Fibroblast of the aortic adventitia (primary cell): Measurements from ENCODE around the gene UBE3C. TPM values are rescaled to one million over a fixed set of nuclear protein-coding genes. Genes with fewer than 3 reads are reported as not detected.
"Not testable (repeated sequence)": the region's sequence is repeated elsewhere in the genome, so short reads cannot be mapped to it uniquely, and the experiment has no call there.

ENCODE experiments used
- DNase-seq: peaks from one replicate; pipeline ENCODE4 v3.0.0-alpha.2; 2010; ENCODE audit warnings: low read depth
- H3K4me3 ChIP-seq: 2 replicates; pipeline ENCODE4 v1.5.1; 2011; ENCODE audit warnings: low read depth, mild to moderate bottlenecking, control low read depth, low read length, moderate library complexity
- total RNA-seq: library from RNA; depleted of rRNA; stranded (reverse); fragments of >200 nt; gene quantifications from 2 replicates; pipeline ENCODE4 v1.2.3, GENCODE V29; 2012; ENCODE audit warnings: low replicate concordance
- TF ChIP-seq, protein P1 (sequence below): IDR thresholded peaks from 2 replicates; pipeline ENCODE4 v1.5.1; 2011; ENCODE audit warnings: mild to moderate bottlenecking, low read length, control low read depth, inconsistent platforms; ENCODE audit not compliant: insufficient read depth

UBE3C gene
- total RNA-seq, 1 donor = 81.3 TPM

DNA sequence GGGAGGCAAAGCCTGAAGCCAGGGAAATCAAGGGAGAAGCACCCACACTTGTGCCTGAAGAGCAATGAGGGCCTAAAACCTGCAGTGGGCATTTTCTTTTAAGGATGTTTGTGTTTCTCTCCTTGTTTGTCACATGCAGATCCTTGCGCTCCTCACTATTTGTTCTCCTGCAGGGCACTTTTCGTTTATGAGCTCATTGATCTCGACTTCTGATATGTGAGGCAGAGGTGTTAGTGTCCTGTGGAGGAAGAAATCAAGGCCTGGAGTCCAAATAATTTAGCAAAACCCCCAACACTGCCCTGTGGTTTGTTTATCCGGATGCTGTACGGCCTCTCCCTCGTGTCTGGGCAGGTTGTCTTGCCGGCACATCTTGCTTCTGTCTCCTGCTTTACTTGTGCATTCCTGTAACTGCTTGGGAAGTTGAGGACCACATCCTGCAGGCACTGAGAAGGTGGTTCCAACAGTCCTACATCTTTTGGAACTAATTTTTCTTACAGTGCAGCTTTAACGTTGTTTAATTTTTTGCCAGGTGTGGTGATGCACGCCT is 13.7 kb downstream of the UBE3C start:
- TF ChIP-seq, protein P1, sequence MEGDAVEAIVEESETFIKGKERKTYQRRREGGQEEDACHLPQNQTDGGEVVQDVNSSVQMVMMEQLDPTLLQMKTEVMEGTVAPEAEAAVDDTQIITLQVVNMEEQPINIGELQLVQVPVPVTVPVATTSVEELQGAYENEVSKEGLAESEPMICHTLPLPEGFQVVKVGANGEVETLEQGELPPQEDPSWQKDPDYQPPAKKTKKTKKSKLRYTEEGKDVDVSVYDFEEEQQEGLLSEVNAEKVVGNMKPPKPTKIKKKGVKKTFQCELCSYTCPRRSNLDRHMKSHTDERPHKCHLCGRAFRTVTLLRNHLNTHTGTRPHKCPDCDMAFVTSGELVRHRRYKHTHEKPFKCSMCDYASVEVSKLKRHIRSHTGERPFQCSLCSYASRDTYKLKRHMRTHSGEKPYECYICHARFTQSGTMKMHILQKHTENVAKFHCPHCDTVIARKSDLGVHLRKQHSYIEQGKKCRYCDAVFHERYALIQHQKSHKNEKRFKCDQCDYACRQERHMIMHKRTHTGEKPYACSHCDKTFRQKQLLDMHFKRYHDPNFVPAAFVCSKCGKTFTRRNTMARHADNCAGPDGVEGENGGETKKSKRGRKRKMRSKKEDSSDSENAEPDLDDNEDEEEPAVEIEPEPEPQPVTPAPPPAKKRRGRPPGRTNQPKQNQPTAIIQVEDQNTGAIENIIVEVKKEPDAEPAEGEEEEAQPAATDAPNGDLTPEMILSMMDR = no peak
- no peak for DNase-seq
- no peak overlapping the region for H3K4me3 ChIP-seq

DNA sequence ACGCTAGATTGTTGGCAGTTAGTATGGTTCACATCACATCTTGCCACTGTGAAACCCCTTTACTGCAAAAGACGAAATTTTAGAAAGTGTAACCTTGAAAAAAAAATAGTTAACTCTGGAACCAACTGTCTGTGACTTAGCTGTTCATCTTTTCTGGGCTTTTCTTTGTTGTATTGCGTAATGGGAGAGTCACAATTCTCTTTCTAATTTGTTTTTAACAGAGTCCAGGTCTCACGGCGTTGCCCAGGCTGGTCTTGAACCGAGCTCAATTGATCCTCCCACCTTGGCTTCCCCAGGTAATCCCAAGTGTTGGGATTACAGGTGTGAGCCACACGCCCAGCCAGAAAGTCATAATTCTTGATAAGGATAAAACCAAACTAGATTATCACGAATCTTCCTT is 14.5 kb downstream of the UBE3C start:
- TF ChIP-seq, protein P1 = no peak
- H3K4me3 ChIP-seq = no peak overlapping the region
- DNase-seq = no peak

DNA sequence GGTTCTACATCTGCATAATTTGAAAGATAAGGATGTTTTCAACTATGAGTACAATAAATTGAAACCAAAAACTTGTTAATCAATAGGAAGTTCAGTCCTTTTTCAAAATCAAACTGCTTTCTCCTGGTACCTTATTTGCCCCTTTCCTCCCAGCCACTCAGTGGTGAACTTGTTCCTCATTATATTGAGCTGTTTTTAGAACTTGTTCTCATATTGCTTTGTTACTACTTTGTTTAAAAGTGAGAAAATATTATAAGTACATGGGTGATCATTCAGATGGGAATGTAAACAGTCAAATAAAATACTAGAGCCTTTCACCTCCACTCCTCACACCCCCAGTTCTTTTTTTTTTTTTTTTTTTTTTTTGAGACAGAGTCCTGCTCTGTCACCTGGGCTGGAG is 17.2 kb downstream of the UBE3C start:
- TF ChIP-seq, protein P1 = no peak
- H3K4me3 ChIP-seq = no peak overlapping the region
- no peak for DNase-seq

GRCh38 chr7:157158400-157158799 is 19.7 kb downstream of the UBE3C start:
- TF ChIP-seq, protein P1 = no peak
- H3K4me3 ChIP-seq = no peak overlapping the region
- no peak for DNase-seq

DNA sequence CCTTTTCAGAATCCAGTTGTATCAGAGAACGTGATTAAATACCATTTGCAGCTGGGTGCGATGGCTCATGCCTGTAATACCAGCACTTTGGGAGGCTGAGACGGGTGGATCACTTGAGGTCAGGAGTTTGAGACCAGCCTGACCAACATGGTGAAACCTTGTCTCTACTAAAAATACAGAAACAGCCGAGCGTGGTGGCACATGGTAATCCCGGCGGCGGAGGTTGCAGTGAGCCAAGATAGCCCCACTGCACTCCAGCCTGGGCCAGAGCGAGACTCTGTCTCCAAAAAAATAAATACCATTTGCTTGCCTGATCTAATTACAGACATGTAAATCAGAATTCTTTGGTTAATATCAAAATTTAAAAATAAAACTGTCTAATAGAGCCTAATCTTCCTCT is 20.8 kb downstream of the UBE3C start:
- not testable (repeated sequence) for DNase-seq, H3K4me3 ChIP-seq

- TF ChIP-seq, protein P1 = no peak
- no peak for DNase-seq
- no peak overlapping the region for H3K4me3 ChIP-seq
These were observed 21.7 kb downstream of the UBE3C start for GRCh38 chr7:157160433-157160832.

- TF ChIP-seq, protein P1 = no peak
- DNase-seq = no peak
- no peak overlapping the region for H3K4me3 ChIP-seq
These were observed 27.3 kb downstream of the UBE3C start for GRCh38 chr7:157165987-157166386.

GRCh38 chr7:157168571-157168970 is 29.8 kb downstream of the UBE3C start:
- H3K4me3 ChIP-seq = no peak overlapping the region
- DNase-seq = no peak
- TF ChIP-seq, protein P1 = no peak
